ENCODE data around the gene KRT12.

Gene KRT12

DNA sequence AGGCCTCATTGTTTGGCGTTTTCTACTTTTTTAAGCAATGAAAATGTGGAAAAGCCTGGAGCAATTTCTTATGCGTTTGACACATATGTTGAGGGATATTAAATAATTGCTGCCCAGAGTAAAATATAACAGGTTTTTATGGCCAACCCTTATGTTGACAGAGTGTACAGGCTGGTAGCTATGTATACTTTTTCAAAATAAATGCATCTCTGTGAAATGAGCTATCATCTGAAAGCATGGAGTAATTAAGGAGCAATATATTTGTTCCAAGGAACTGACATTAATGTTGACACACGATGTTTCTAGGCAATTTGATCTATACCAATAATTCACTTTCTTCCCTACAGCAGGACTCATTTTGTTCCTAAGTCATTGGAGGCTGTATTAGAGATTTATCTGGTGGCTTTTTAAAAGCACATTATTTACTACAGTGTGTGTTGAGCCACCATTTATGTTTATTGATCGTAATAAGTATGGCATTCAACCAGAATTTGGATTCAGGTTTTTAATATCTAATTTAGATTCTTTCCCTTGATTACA is 30.0 kb upstream of the KRT12 start:
- peaks cover 0 to 17% of the 10 kb centered on the region in 2 donors for H3K27me3 ChIP-seq

DNA sequence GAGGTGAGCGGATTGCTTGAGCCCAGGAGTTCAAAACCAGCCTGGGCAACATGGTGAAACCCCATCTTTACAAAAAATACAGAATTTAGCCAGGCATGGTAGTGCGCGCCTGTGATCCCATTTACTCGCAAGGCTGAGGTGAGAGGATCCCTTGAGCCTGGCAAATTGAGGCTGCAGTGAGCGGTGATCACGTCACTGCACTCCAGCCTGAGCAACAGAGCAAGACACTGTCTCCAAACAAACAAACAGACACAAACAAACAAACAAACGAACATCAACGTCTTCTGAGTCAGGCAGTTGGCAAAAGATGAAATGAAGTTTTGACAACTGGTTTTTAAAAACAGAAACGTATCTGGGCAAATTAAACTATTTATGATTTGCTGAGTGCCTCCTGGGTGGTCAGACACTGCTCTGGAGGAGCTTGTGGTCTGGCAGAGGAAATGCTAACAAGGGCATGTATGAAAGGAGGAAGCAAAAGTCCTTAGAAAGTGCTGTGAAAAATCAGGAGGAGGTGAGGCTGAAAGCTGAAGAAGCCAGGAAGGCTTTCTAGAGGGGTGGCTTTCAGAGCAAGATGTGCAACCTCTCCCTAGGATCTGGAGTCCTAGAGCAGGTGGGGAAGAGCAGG is 28.2 kb upstream of the KRT12 start:
- no peak overlapping the region for H3K27ac ChIP-seq
- peaks cover 0 to 18% of the 10 kb centered on the region in 2 donors for H3K27me3 ChIP-seq
- no peaks in the 10 kb centered on the region for H3K9me3 ChIP-seq
- H3K36me3 ChIP-seq, result no peaks in the 10 kb centered on the region
- no peak overlapping the region for H3K4me3 ChIP-seq
- TF ChIP-seq, protein P1, sequence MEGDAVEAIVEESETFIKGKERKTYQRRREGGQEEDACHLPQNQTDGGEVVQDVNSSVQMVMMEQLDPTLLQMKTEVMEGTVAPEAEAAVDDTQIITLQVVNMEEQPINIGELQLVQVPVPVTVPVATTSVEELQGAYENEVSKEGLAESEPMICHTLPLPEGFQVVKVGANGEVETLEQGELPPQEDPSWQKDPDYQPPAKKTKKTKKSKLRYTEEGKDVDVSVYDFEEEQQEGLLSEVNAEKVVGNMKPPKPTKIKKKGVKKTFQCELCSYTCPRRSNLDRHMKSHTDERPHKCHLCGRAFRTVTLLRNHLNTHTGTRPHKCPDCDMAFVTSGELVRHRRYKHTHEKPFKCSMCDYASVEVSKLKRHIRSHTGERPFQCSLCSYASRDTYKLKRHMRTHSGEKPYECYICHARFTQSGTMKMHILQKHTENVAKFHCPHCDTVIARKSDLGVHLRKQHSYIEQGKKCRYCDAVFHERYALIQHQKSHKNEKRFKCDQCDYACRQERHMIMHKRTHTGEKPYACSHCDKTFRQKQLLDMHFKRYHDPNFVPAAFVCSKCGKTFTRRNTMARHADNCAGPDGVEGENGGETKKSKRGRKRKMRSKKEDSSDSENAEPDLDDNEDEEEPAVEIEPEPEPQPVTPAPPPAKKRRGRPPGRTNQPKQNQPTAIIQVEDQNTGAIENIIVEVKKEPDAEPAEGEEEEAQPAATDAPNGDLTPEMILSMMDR (IDR thresholded peaks at IDR 0.05), result no peak
- no peak for DNase-seq
- no peaks in the 10 kb centered on the region for H3K4me1 ChIP-seq
- intact Hi-C loops (cut with DNase I; ENCODE audit: low total_unique reads), result no loop called here

More for the DNA sequence above, 30.0 kb upstream of the KRT12 start:
- no peak overlapping the region for H3K27ac ChIP-seq
- TF ChIP-seq, protein P1 (IDR thresholded peaks at IDR 0.05), result no peak
- no peaks in the 10 kb centered on the region for H3K4me1 ChIP-seq
- H3K9me3 ChIP-seq, result no peaks in the 10 kb centered on the region
- no peak overlapping the region for H3K4me3 ChIP-seq
- intact Hi-C loops (cut with DNase I; ENCODE audit: low total_unique reads), result no loop called here
- no peaks in the 10 kb centered on the region for H3K36me3 ChIP-seq
- no peak for DNase-seq

DNA sequence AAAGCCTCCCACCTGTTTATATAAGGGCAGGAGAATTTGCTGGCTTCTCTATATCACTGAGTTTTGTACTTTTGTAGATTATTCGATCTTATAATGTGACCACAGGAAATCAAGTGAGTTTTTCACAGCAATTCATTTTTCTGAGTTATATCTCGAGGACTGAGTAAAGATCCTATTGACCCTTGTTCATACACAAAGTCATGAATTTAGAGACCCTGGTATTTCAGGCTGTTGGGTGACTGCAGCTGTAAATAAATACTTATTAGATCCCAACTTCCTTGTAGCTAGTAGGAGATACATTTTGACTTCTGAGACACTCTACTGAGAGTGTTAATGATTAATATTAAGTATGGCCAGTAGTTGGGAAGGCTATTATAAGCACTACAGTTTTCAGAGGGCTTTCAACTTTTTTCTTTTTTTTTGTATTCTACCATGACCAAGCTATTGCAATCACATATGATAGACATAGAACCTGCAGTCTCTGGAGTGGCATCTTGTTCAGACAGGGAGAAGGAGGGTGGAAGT is 21.2 kb upstream of the KRT12 start:
- Histone ChIP-seq H3K27ac (no peak overlapping the region), H3K9me3 (no peaks in the 10 kb centered on the region), H3K36me3 (no peaks in the 10 kb centered on the region), H3K27me3 (peaks cover 0 to 18% of the 10 kb centered on the region in 2 donors), H3K4me1 (peaks cover 0 to 3% (median 0%) of the 10 kb centered on the region in 4 donors), H3K4me3 (no peak overlapping the region)
- TF ChIP-seq, protein P1 (IDR thresholded peaks at IDR 0.05), result no peak
- intact Hi-C loops (cut with DNase I; ENCODE audit: low total_unique reads), result no loop called here
- DNase-seq, result no peak

DNA sequence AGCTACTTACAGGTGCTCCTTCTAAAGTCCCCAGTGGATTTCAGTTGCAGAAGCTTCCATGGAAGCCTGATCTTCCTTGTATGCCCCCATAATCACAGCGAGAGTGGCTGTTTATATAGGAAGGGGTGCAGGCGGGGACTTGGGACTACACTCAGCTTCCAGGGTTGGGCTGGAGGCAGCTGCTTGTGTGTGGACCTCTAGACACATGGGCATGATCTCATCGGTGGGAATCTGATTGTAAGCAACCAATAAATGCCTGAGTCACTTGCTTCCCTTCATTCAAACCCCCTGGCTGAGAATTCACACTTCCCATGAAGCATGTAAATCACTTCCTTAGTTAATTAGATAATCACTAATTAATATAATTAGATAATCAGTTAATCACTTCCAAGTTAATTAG is 19.1 kb upstream of the KRT12 start:
- Histone ChIP-seq H3K9me3 (no peaks in the 10 kb centered on the region), H3K27ac (no peak overlapping the region), H3K27me3 (peaks cover 0 to 10% of the 10 kb centered on the region in 2 donors)

DNA sequence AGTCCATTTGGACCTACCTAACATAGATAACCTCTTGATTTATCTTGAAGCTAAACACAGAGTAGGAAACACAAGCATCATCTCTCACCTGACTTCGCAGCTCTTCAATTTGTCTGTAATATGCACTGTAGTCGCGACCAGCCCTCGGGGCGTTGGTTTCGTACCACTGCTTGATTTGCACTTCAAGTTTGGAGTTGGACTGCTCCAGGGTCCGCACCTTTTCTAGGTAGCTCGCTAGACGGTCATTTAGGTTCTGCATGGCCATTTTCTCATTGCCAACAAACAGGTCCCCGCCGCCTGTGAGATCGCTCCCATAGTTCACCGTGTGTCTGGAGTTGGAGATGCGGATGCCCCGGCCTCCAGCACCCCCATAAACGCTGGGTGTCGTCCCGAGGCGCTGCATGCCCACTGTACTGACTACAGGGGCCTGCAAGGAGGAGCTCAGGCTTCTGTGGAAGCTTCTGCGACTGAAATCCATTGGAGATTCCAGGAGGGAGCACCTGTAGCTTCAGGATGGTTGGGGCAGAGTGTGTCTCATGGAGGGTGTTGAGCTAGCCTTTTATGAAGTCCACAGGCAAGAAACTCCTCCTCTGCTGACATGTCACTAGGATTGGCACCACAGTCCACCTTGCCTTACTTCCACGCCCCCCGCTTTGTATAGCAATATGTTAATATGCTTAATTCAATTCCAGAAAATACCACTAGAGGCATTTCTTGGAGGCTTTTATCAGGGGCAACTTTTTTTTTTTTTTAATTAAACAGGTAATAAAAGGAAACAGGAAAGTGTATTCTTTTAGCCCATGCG is 17.9 kb upstream of the KRT12 start, which contains the start of gene KRT20:
KRT20 (minus strand) TSS at position 535 of the 805 bp plus-strand sequence; CDS start at position 478, 57 bp downstream.
- Histone ChIP-seq H3K9me3 (no peaks in the 10 kb centered on the region), H3K27me3 (peaks cover 0 to 6% of the 10 kb centered on the region in 2 donors), H3K4me3 (no peak within 1 kb of the TSS), H3K36me3 (no peaks in the 10 kb centered on the region), H3K27ac (no peak within 1 kb of the TSS), H3K4me1 (peaks cover 0 to 3% (median 0%) of the 10 kb centered on the region in 4 donors)
- intact Hi-C loops (cut with DNase I; ENCODE audit: low total_unique reads), result no loop called here
- no peak for DNase-seq
- TF ChIP-seq, protein P1 (IDR thresholded peaks at IDR 0.05), result no peak

More for the DNA sequence above, 19.1 kb upstream of the KRT12 start:
- no peak overlapping the region for H3K4me3 ChIP-seq
- intact Hi-C loops (cut with DNase I; ENCODE audit: low total_unique reads), result no loop called here
- no peaks in the 10 kb centered on the region for H3K36me3 ChIP-seq
- TF ChIP-seq, protein P1 (IDR thresholded peaks at IDR 0.05), result no peak
- peaks cover 0 to 3% (median 0%) of the 10 kb centered on the region in 4 donors for H3K4me1 ChIP-seq
- DNase-seq, result no peak
